Fibroblast of lung (primary cell): ENCODE results near the gene VSTM2B. TPM values are rescaled to one million over a fixed set of nuclear protein-coding genes. Genes with fewer than 3 reads are reported as not detected.

Experiments used
- DNase-seq, 2 donors: peaks; one replicate each; pipeline versions ENCODE4 v3.0.0 to v3.0.0-alpha.2; 2010; ENCODE audit warnings: low read depth in 2 of 2
- H2AFZ ChIP-seq: 2 replicates; pipeline ENCODE4 v1.5.1; 2012; ENCODE audit warnings: low read length, control low read depth, inconsistent platforms
- H3K27ac ChIP-seq: 2 replicates; pipeline ENCODE4 v1.5.1; 2011; ENCODE audit warnings: low read length, control low read depth; ENCODE audit not compliant: insufficient read depth
- H3K27me3 ChIP-seq: 2 replicates; pipeline ENCODE4 v1.5.1; 2011; ENCODE audit warnings: mild to moderate bottlenecking, low read length; ENCODE audit not compliant: control insufficient read depth, insufficient read depth
- H3K36me3 ChIP-seq: 2 replicates; pipeline ENCODE4 v1.5.1; 2011; ENCODE audit warnings: low read length; ENCODE audit not compliant: control insufficient read depth, insufficient read depth
- H3K4me1 ChIP-seq: 2 replicates; pipeline ENCODE4 v1.5.1; 2011; ENCODE audit warnings: low read length; ENCODE audit not compliant: control insufficient read depth, insufficient read depth; ENCODE audit errors: extremely low read depth
- H3K4me2 ChIP-seq: 2 replicates; pipeline ENCODE4 v1.5.1; 2011; ENCODE audit warnings: low read length, control low read depth; ENCODE audit not compliant: insufficient read depth; ENCODE audit errors: extremely low read depth
- H3K4me3 ChIP-seq, 4 experiments: fragments of 200-600 bp in 1 of 4; sonication (generic) in 1 of 4; replicated peaks in 1 of 4; 2 replicates each; pipeline ENCODE4 v1.5.1; 2011 to 2016; ENCODE audit warnings: low read length in 4 of 4, low read depth in 3 of 4, mild to moderate bottlenecking in 3 of 4, control low read depth in 2 of 4, inconsistent platforms in 1 of 4, mixed read lengths in 1 of 4; ENCODE audit not compliant: insufficient read depth in 1 of 4; ENCODE audit errors: control extremely low read depth in 1 of 4
- H3K79me2 ChIP-seq: 2 replicates; pipeline ENCODE4 v1.5.1; 2012; ENCODE audit warnings: mild to moderate bottlenecking, low read length, inconsistent platforms; ENCODE audit not compliant: control insufficient read depth, insufficient read depth
- H3K9ac ChIP-seq: 2 replicates; pipeline ENCODE4 v1.5.1; 2011; ENCODE audit warnings: mild to moderate bottlenecking, low read length, control low read depth; ENCODE audit not compliant: insufficient read depth
- H3K9me3 ChIP-seq: 2 replicates; pipeline ENCODE4 v1.5.1; 2012; ENCODE audit warnings: low read depth, low read length; ENCODE audit not compliant: control insufficient read depth, insufficient read depth
- H4K20me1 ChIP-seq: 2 replicates; pipeline ENCODE4 v1.5.1; 2011; ENCODE audit warnings: low read length; ENCODE audit not compliant: control insufficient read depth, insufficient read depth; ENCODE audit errors: extremely low read depth
- EZH2 ChIP-seq: IDR thresholded peaks from 2 replicates; pipeline ENCODE4 v1.5.1; 2012; ENCODE audit warnings: low read length, control low read depth, mild to moderate bottlenecking; ENCODE audit errors: missing control alignments
- polyA plus RNA-seq, 2 donors: library from polyadenylated mRNA; depleted of rRNA in 1 of 2; stranded (reverse) in 1 of 2; unstranded in 1 of 2; fragments of >200 nt; gene quantifications; 2 replicates each; pipeline ENCODE4 v1.2.1, GENCODE V29; 2011 to 2012; ENCODE audit warnings: missing spikeins in 1 of 2
- total RNA-seq: library from RNA; depleted of rRNA; stranded (reverse); fragments of >200 nt; gene quantifications from 2 replicates; pipeline ENCODE4 v1.2.1, GENCODE V29; 2014
- TF ChIP-seq, protein P1 (sequence below), 2 donors: IDR thresholded peaks in 1 of 2; conservative IDR thresholded peaks in 1 of 2; 1 replicate in 1 of 2; 2 replicates in 1 of 2; pipeline ENCODE4 v1.5.1; 2011 to 2012; ENCODE audit warnings: low read length in 2 of 2, control low read depth in 1 of 2, inconsistent platforms in 1 of 2, low read depth in 1 of 2, mild to moderate bottlenecking in 1 of 2

The VSTM2B gene
- total and polyA plus RNA-seq, 2 donors (not counting 1 experiment from before 2014, with no cell fraction given): not detected

GRCh38 chr19:29605653-29606419 is 80.0 kb downstream of the VSTM2B start, which contains the start of gene POP4:
Gene POP4 (plus strand): TSS chr19:29606283. CDS start chr19:29606319, 36 bp downstream.
- Histone ChIP-seq H3K4me2 (peak within 1 kb of the TSS; percentile 94), H3K79me2 (peaks cover 12% of the 10 kb centered on the region), H3K4me3 (peak within 1 kb of the TSS; percentile 81 to 99 (median 97)), H3K27ac (peak within 1 kb of the TSS; percentile 96), H2AFZ (peak within 1 kb of the TSS; percentile 99), H3K4me1 (peaks cover 2% of the 10 kb centered on the region), H4K20me1 (no peaks in the 10 kb centered on the region), H3K9me3 (no peaks in the 10 kb centered on the region), H3K36me3 (no peaks in the 10 kb centered on the region), H3K9ac (peak within 1 kb of the TSS; percentile 95), H3K27me3 (no peaks in the 10 kb centered on the region)
- TF ChIP-seq, protein P1, sequence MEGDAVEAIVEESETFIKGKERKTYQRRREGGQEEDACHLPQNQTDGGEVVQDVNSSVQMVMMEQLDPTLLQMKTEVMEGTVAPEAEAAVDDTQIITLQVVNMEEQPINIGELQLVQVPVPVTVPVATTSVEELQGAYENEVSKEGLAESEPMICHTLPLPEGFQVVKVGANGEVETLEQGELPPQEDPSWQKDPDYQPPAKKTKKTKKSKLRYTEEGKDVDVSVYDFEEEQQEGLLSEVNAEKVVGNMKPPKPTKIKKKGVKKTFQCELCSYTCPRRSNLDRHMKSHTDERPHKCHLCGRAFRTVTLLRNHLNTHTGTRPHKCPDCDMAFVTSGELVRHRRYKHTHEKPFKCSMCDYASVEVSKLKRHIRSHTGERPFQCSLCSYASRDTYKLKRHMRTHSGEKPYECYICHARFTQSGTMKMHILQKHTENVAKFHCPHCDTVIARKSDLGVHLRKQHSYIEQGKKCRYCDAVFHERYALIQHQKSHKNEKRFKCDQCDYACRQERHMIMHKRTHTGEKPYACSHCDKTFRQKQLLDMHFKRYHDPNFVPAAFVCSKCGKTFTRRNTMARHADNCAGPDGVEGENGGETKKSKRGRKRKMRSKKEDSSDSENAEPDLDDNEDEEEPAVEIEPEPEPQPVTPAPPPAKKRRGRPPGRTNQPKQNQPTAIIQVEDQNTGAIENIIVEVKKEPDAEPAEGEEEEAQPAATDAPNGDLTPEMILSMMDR (conservative IDR thresholded peaks at IDR 0.05 in 1 of 2, IDR thresholded peaks at IDR 0.05 in 1 of 2; ENCODE audit: low read depth in 1 of 2, low read length in 2 of 2): no peak
- no peak for TF ChIP-seq EZH2
- peak; percentile 93 to 95 for DNase-seq

- peak overlapping the region; percentile 96 for H3K27ac ChIP-seq
- no peak for DNase-seq
- H3K4me2 ChIP-seq: peak overlapping the region; percentile 94
- H4K20me1 ChIP-seq: no peaks in the 10 kb centered on the region
- H3K4me1 ChIP-seq: peaks cover 2% of the 10 kb centered on the region
- no peak for TF ChIP-seq EZH2
- TF ChIP-seq, protein P1 (conservative IDR thresholded peaks at IDR 0.05 in 1 of 2, IDR thresholded peaks at IDR 0.05 in 1 of 2; ENCODE audit: low read depth in 1 of 2, low read length in 2 of 2): no peak
- H3K9me3 ChIP-seq: no peaks in the 10 kb centered on the region
- H3K27me3 ChIP-seq: no peaks in the 10 kb centered on the region
- H2AFZ ChIP-seq: peak overlapping the region; percentile 91
- no peaks in the 10 kb centered on the region for H3K36me3 ChIP-seq
- peaks cover 12% of the 10 kb centered on the region for H3K79me2 ChIP-seq
- peak overlapping the region; percentile 95 for H3K9ac ChIP-seq
- H3K4me3 ChIP-seq: peak overlapping the region; percentile 81 to 99 (median 97)
Observed at GRCh38 chr19:29606420-29606747, 80.6 kb downstream of the VSTM2B start.

GRCh38 chr19:29609636-29610035 is 83.8 kb downstream of the VSTM2B start:
- no peak for DNase-seq
- H3K9ac ChIP-seq: no peak overlapping the region
- no peak overlapping the region for H3K4me2 ChIP-seq
- no peaks in the 10 kb centered on the region for H3K9me3 ChIP-seq
- H3K4me3 ChIP-seq: no peak overlapping the region
- H3K4me1 ChIP-seq: peaks cover 2% of the 10 kb centered on the region
- no peak overlapping the region for H2AFZ ChIP-seq
- TF ChIP-seq EZH2: no peak
- TF ChIP-seq, protein P1 (conservative IDR thresholded peaks at IDR 0.05 in 1 of 2, IDR thresholded peaks at IDR 0.05 in 1 of 2; ENCODE audit: low read depth in 1 of 2, low read length in 2 of 2): no peak
- peaks cover 15% of the 10 kb centered on the region for H3K36me3 ChIP-seq
- H3K79me2 ChIP-seq: peaks cover 12% of the 10 kb centered on the region
- no peaks in the 10 kb centered on the region for H3K27me3 ChIP-seq
- H4K20me1 ChIP-seq: no peaks in the 10 kb centered on the region
- H3K27ac ChIP-seq: no peak overlapping the region
